GM10266 (cell line): ENCODE data around the gene BIN1.

Source experiments
- DNase-seq: peaks from one replicate; pipeline ENCODE4 v3.0.0; 2012; ENCODE audit errors: extremely low spot score
- TF ChIP-seq, protein P1 (sequence below): IDR thresholded peaks from 2 replicates; pipeline ENCODE4 v1.5.1; 2012; ENCODE audit warnings: mild to moderate bottlenecking, low read depth; ENCODE audit not compliant: control insufficient read depth, insufficient read depth; ENCODE audit errors: missing control alignments

Gene BIN1

DNA sequence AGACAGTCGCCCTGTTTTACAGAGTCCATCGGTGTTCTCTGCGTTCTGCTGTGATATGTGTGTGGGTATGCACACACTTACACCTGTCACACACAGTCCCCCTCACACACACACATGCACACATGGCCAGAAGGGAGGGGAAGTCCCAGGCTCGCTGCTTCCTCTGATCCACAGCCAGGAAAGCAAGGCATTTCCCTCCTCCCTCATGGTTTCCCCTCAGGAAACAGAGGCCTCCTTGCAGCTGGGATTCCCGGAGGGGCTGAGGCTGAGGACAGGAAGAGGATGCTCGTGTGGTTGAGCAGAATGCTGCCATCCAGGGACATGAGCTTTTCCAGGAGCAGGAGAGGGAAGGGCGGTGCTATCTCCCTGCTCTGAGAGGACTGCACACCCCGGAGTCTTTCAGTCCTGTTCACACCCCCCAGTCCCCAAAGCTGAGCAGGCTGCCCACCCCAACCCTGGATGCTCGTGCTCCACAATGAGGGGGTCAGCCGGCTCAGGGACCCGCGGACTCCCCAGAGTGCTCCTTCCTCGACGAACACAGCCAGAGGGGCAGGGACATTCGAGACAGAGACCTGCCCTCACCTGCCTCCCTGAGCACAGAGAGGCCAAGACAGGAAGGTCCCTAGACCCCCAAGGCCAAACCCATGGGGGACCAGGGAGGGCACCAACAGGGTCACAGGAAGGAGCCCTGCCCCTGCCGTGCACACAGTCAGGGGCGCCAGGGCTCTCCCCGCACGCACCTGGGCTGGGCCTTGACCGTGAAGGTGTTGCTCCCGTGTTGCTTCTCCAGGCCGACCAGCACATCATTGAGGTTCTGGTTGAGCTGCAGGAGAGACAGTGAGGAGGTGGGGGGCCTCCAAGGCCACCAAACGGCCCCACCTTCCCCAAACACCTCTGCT lies 45.3 kb downstream of the BIN1 start:
- no peak for DNase-seq
- TF ChIP-seq, protein P1, sequence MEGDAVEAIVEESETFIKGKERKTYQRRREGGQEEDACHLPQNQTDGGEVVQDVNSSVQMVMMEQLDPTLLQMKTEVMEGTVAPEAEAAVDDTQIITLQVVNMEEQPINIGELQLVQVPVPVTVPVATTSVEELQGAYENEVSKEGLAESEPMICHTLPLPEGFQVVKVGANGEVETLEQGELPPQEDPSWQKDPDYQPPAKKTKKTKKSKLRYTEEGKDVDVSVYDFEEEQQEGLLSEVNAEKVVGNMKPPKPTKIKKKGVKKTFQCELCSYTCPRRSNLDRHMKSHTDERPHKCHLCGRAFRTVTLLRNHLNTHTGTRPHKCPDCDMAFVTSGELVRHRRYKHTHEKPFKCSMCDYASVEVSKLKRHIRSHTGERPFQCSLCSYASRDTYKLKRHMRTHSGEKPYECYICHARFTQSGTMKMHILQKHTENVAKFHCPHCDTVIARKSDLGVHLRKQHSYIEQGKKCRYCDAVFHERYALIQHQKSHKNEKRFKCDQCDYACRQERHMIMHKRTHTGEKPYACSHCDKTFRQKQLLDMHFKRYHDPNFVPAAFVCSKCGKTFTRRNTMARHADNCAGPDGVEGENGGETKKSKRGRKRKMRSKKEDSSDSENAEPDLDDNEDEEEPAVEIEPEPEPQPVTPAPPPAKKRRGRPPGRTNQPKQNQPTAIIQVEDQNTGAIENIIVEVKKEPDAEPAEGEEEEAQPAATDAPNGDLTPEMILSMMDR = no peak

DNA sequence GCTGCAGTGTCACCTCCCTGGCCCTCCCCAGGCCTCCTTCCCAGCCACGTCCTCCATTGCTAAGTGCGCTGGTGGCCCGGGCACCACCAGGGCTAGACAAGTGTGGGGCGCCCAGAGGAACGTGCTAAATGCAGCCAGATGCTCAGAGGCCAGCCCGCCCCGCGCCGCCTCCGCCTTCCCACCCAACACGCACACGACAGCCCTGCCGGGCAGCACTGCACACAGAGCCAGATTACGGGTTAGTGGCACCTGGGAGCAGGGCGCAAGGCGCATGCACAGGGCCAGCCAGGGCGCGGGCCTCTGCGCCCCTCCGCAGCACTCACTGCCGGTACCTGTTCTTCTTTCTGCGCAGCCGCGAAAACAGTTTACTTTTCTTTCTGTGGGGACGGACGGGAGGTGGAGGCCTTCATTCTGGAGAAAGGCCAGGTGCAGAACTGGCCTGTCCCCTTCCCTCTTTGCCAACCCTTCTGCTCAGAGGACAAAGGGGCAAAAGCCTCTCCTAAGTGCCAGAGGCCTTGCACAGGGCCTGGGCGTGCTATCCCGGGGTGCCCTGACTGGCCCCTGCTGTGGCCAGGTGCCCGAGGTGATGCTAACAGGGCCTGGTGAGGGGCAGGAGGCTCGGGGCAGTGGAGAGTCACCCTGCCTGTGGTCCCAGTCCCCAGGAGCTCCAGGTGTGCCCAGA lies 46.5 kb downstream of the BIN1 start:
- TF ChIP-seq, protein P1 = no peak
- no peak for DNase-seq

DNA sequence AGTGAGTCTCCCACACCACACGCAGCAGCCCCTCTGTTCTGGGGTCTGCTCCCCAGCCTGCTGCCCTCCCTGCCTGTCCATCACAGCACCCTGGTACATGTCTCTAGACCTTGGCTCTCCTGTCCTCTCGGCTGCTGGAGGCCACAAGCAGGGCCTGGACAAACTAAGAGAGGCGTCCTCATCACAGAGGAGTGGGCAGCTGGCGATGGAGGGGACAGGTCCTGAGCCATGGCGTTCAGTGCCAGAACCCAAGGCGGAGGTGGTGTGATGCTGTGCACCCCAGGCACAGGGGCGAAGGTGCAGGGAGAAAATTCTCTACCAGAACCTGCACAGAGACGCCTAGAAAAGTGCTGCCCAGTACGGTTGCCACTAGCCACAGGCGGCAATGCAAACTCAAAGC lies 47.4 kb downstream of the BIN1 start:
- TF ChIP-seq, protein P1 = no peak
- DNase-seq = no peak

DNA sequence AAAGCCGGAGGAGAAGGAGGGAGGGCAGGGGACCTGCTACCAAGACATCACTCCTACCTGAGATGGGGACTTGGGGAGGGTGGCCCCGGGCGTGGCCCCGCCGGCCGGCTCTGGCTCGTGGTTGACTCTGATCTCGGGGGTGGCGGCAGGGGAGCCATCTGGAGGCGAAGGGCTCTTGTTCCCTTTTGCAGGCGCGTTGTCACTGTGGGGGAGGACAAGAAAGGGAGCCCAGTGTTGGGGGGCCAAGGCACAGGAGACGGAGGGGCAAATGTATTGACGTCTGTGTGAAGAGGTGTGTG lies 48.1 kb downstream of the BIN1 start:
- DNase-seq = no peak
- TF ChIP-seq, protein P1 = no peak

DNA sequence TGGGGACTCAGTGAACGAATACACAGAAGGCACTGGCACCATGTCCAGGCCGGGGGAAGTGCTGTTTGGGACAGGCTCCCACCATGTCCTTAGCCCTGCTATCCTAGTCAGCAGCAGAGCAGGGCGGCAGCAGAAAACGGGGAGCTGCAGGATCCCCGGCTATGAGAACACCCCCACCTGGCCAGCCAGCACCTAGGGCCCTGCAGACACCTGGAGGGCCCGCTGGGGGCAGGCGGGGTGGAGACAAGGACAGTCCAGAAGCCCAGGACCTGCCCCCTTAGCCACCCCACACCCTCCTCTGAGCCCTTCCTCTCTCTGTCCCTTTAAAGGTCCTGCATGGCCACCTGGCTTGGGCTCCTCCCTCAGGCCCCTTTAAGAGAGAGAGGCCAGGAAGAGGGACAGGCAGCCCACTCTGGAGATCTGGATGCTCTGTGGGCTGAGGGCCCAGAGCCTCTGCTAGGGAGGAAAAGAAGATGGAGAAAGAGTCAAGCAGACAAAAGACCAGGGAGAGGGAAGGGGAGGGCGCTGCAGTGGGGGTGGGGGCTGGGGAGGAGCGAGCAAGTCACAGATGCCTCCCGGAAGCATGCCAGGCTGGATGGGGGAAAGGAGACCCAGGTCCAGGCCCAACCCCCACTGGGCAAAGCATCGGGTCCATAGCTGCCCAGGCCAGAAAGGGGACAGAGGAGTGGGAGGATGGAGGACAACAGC lies 48.6 kb downstream of the BIN1 start:
- TF ChIP-seq, protein P1 = no peak
- DNase-seq = no peak

DNA sequence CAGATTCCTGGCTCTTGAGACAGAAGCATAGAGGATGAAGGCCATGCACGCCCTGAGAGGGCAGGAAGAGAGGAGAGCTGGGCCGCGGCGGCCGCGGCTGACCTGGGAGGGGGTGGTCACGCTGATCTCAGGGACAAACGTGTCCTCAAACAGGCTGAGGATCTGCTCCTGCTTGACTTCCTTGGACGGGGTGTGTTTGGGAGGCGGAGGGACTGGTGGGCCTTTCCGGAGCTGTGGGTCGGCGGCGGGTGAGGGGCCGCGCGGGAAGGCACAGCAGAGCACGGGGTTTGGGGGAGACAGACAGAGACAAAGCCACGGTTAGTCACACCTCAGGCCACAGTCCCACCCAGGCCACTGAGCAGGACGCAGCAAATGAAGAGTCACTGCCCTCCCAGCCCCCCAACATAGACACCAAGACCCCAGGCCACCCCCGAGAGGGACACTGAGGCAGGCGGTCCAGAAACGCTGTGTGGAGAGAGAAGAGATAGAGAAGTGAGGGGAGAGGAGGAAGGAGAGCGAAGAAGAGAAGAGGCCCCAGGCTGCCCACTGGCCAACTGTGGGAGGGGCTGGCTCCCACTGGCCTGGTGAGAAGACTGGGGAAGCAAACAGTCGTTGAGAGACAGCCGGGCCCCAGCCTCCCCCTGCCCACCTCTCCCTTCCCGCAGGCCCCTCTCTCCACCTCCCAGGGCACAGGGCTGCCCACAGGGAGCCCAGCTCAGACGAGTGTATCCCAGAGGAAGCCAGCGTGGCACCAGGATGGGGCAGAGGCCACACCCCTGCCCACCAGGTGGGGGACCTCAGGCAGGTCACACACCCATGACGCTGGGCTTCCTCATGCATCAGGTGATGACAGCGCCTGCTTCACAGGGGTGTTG lies 49.3 kb downstream of the BIN1 start:
- DNase-seq = no peak
- TF ChIP-seq, protein P1 = no peak
